ENCODE measurements around the gene URM1.

GRCh38 chr9:128419061-128419925 lies 48.1 kb downstream of the URM1 start:
- TF ChIP-seq, protein P1, sequence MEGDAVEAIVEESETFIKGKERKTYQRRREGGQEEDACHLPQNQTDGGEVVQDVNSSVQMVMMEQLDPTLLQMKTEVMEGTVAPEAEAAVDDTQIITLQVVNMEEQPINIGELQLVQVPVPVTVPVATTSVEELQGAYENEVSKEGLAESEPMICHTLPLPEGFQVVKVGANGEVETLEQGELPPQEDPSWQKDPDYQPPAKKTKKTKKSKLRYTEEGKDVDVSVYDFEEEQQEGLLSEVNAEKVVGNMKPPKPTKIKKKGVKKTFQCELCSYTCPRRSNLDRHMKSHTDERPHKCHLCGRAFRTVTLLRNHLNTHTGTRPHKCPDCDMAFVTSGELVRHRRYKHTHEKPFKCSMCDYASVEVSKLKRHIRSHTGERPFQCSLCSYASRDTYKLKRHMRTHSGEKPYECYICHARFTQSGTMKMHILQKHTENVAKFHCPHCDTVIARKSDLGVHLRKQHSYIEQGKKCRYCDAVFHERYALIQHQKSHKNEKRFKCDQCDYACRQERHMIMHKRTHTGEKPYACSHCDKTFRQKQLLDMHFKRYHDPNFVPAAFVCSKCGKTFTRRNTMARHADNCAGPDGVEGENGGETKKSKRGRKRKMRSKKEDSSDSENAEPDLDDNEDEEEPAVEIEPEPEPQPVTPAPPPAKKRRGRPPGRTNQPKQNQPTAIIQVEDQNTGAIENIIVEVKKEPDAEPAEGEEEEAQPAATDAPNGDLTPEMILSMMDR (IDR thresholded peaks at IDR 0.05), result no peak
- no peak for TF ChIP-seq ZFX (IDR thresholded peaks at IDR 0.05; ENCODE audit: borderline replicate concordance)

Data from 22Rv1 (cell line).